A549 (cell line): ENCODE data around the gene ACAD10. TPM values are rescaled to one million over a fixed set of nuclear protein-coding genes. Genes with fewer than 3 reads are reported as not detected.

Source experiments
- ATAC-seq, 2 experiments: fragments of 200-7000 bp in 1 of 2; fragments of >200 bp in 1 of 2; cut with Nextera tagmentation in 1 of 2; cut with Tn5 transposase in 1 of 2; 3 replicates each; pipeline versions ENCODE4 v1.8.0 to v1.9.1; 2018 to 2020; ENCODE audit warnings: mild to moderate bottlenecking in 1 of 2, moderate library complexity in 1 of 2
- CTCF ChIA-PET: fragments of 300-600 bp; sonication (Branson Sonifier 250); formaldehyde crosslinking; extraction: SDS; loops from one replicate; lab custom pipeline; 2021; ENCODE audit warnings: antibody characterized with exemption, inconsistent platforms; lab: Yijun Ruan, JAX
- POLR2A ChIA-PET: fragments of 350-600 bp; formaldehyde crosslinking; extraction: SDS; loops from one replicate; lab custom pipeline; 2021; ENCODE audit warnings: antibody characterized with exemption, inconsistent platforms; lab: Yijun Ruan, JAX
- DNase-seq, 2 experiments: peaks; one replicate each; pipeline versions ENCODE4 v3.0.0 to v3.0.0-alpha.2; 2011 to 2016; ENCODE audit warnings: low read depth in 1 of 2, low spot score in 1 of 2
- FAIRE-seq: peaks from 2 replicates; lab custom pipeline; 2011; peaks lifted over from hg19 to GRCh38; lab: Jason Lieb, UNC
- H3K27ac ChIP-seq, 2 experiments: fragments of >200 bp; sonication (Bioruptor Twin); formaldehyde crosslinking; 3 replicates each; pipeline ENCODE4 v1.5.1; 2016 to 2017
- H3K4me1 ChIP-seq: fragments of >200 bp; sonication (Bioruptor Twin); formaldehyde crosslinking; 3 replicates; pipeline ENCODE4 v1.6.1; 2016
- H3K4me2 ChIP-seq: fragments of >200 bp; sonication (Bioruptor Twin); formaldehyde crosslinking; 3 replicates; pipeline ENCODE4 v1.6.1; 2016
- H3K4me3 ChIP-seq: fragments of >200 bp; sonication (Bioruptor Twin); formaldehyde crosslinking; 3 replicates; pipeline ENCODE4 v1.5.1; 2016
- H3K9me3 ChIP-seq: fragments of >200 bp; sonication (Bioruptor Twin); formaldehyde crosslinking; 3 replicates; pipeline ENCODE4 v1.6.1; 2016
- ATOH8 ChIP-seq: fragments of 250-450 bp; sonication (Bioruptor Pico); IDR thresholded peaks from 2 replicates; pipeline ENCODE4 v1.5.0; 2020; ENCODE audit warnings: low read depth, mild to moderate bottlenecking, moderate library complexity
- BCL3 ChIP-seq: fragments of >200 bp; sonication (Bioruptor Twin); formaldehyde crosslinking; IDR thresholded peaks from 3 replicates; pipeline ENCODE4 v1.6.1; 2016
- CBX2 ChIP-seq: fragments of 200-600 bp; sonication (generic); IDR thresholded peaks from 2 replicates; pipeline ENCODE4 v1.6.1; 2016; ENCODE audit warnings: low read depth, mild to moderate bottlenecking, borderline replicate concordance
- CBX8 ChIP-seq: fragments of 200-600 bp; sonication (generic); IDR thresholded peaks from 2 replicates; pipeline ENCODE4 v1.6.1; 2016
- CHD2 ChIP-seq: fragments of 150-350 bp; IDR thresholded peaks from 2 replicates; pipeline ENCODE4 v1.6.1; 2014; ENCODE audit warnings: low read length; ENCODE audit not compliant: partially characterized antibody
- CHD4 ChIP-seq: fragments of 200-600 bp; sonication (generic); IDR thresholded peaks from 2 replicates; pipeline ENCODE4 v1.6.1; 2016; ENCODE audit warnings: antibody characterized with exemption, mild to moderate bottlenecking, borderline replicate concordance
- CTCF ChIP-seq: fragments of >200 bp; sonication (Bioruptor Twin); formaldehyde crosslinking; IDR thresholded peaks from 3 replicates; pipeline ENCODE4 v1.5.1; 2016
- E2F6 ChIP-seq: IDR thresholded peaks from 2 replicates; pipeline ENCODE4 v1.6.1; 2012; ENCODE audit warnings: low read depth, borderline replicate concordance
- EHMT2 ChIP-seq: fragments of 200-600 bp; sonication (generic); IDR thresholded peaks from 2 replicates; pipeline ENCODE4 v1.6.1; 2016; ENCODE audit warnings: antibody characterized with exemption, low read depth, mild to moderate bottlenecking, moderate library complexity
- ESRRA ChIP-seq: fragments of 150-350 bp; IDR thresholded peaks from 2 replicates; pipeline ENCODE4 v1.6.1; 2014; ENCODE audit warnings: mild to moderate bottlenecking, low read length, borderline replicate concordance
- FOSL2 ChIP-seq, 2 experiments: fragments of 450-650 bp in 1 of 2; fragments of >200 bp in 1 of 2; sonication (Bioruptor Twin) in 1 of 2; formaldehyde crosslinking; IDR thresholded peaks; 2 replicates each; pipeline versions ENCODE4 v1.5.0 to v1.6.1; 2016 to 2020; ENCODE audit warnings: mild to moderate bottlenecking in 1 of 2, moderate library complexity in 1 of 2
- FOXS1 ChIP-seq: fragments of 250-450 bp; sonication (Bioruptor Pico); IDR thresholded peaks from 2 replicates; pipeline ENCODE4 v1.5.0; 2020; ENCODE audit warnings: mild to moderate bottlenecking, moderate library complexity
- HOXA7 ChIP-seq: fragments of 250-450 bp; sonication (Bioruptor Pico); IDR thresholded peaks from 2 replicates; pipeline ENCODE4 v1.5.0; 2020; ENCODE audit warnings: mild to moderate bottlenecking, moderate library complexity
- MAX ChIP-seq: IDR thresholded peaks from 2 replicates; pipeline ENCODE4 v1.6.1; 2012
- NPAS2 ChIP-seq: fragments of 250-450 bp; sonication (Bioruptor Pico); IDR thresholded peaks from 2 replicates; pipeline ENCODE4 v1.8.0; 2022; ENCODE audit warnings: mild to moderate bottlenecking, moderate library complexity, borderline replicate concordance
- PHF8 ChIP-seq: fragments of 200-600 bp; sonication (generic); IDR thresholded peaks from 2 replicates; pipeline ENCODE4 v1.6.1; 2016; ENCODE audit warnings: low read depth, mild to moderate bottlenecking, antibody characterized with exemption, moderate library complexity, borderline replicate concordance
- POLR2A ChIP-seq: IDR thresholded peaks from 2 replicates; pipeline ENCODE4 v1.6.1; 2012; ENCODE audit warnings: mild to moderate bottlenecking, low read length
- POLR2AphosphoS2 ChIP-seq: conservative IDR thresholded peaks from 2 replicates; pipeline ENCODE4 v1.6.1; 2012; ENCODE audit warnings: low read length, improper control_type of control experiment, inconsistent platforms
- RAD21 ChIP-seq, 2 experiments: fragments of >200 bp in 1 of 2; sonication (Bioruptor Twin) in 1 of 2; formaldehyde crosslinking in 1 of 2; IDR thresholded peaks in 1 of 2; conservative IDR thresholded peaks in 1 of 2; 2 replicates in 1 of 2; 3 replicates in 1 of 2; pipeline ENCODE4 v1.6.1; 2012 to 2018; ENCODE audit warnings: inconsistent platforms in 1 of 2
- RFX5 ChIP-seq: fragments of 450-650 bp; IDR thresholded peaks from 2 replicates; pipeline ENCODE4 v1.7.1; 2014; ENCODE audit warnings: antibody characterized with exemption, mild to moderate bottlenecking, moderate library complexity
- RNF2 ChIP-seq: fragments of 200-600 bp; sonication (generic); IDR thresholded peaks from 2 replicates; pipeline ENCODE4 v1.6.1; 2016; ENCODE audit warnings: low read depth, mild to moderate bottlenecking, antibody characterized with exemption, moderate library complexity, borderline replicate concordance
- SREBF2 ChIP-seq: fragments of 450-650 bp; IDR thresholded peaks from 2 replicates; pipeline ENCODE4 v1.6.1; 2014; ENCODE audit warnings: mild to moderate bottlenecking, moderate library complexity
- ZC3H11A ChIP-seq: fragments of 450-650 bp; IDR thresholded peaks from 2 replicates; pipeline ENCODE4 v1.6.1; 2014; ENCODE audit warnings: antibody characterized with exemption, mild to moderate bottlenecking
- WGBS: methylation state at CpG from one replicate; pipeline ENCODE4 v1.1.6; 2017; ENCODE audit errors: missing lambda C conversion rate; 5-methylcytosine and 5-hydroxymethylcytosine counted together
- polyA plus RNA-seq, 4 experiments: library from polyadenylated mRNA; depleted of rRNA in 3 of 4; stranded (reverse); fragments of >200 nt; fragmentation: RNase III in 1 of 4; extraction: RNeasy Plus Mini Kit Qiagen cat#74134 plus additional on column Dnase treatment in 1 of 4; gene quantifications; 2 replicates in 3 of 4; 3 replicates in 1 of 4; pipeline ENCODE4 v1.2.3, GENCODE V29; 2011 to 2017

ACAD10 gene
- polyA plus RNA-seq, 2 of the 4 experiments (the other 2 are of a cell fraction): 15.1 to 22.0 TPM

GRCh38 chr12:111692575-111693210 lies 6.8 kb downstream of the ACAD10 start:
- ChIA-PET CTCF (interaction anchor here (0.7 to 3.8 kb wide), 8 partner anchors 10 to 295 kb away, joined by 3 to 14 read pairs (median 3); no protein-coding TSS in a partner anchor), POLR2A (no interaction called here)
- Histone ChIP-seq H3K4me1 (no peaks in the 10 kb centered on the region), H3K27ac (no peak overlapping the region), H3K4me3 (no peak overlapping the region), H3K4me2 (no peak overlapping the region), H3K9me3 (no peaks in the 10 kb centered on the region)
- DNase-seq (peak; percentile 42 to 68), ATAC-seq (peak; percentile 91 to 92), FAIRE-seq (no peak)
- 79% methylated on average over 15 of the region's 15 CpGs for WGBS
- TF ChIP-seq CTCF (peak; percentile 38), FOSL2 (IDR thresholded peaks at IDR 0.05) (no peak), FOSL2 (CRISPR knock-in tag; IDR thresholded peaks at IDR 0.05) (no peak), RAD21 (conservative IDR thresholded peaks at IDR 0.05 in 1 of 2, IDR thresholded peaks at IDR 0.05 in 1 of 2) (0 out of 5 replicates have a peak, but pooled peaks of 1 of the 2 experiments have one; percentile 11)

- no peak overlapping the region for H3K4me3 ChIP-seq
- TF ChIP-seq CTCF: no peak
- no peak for TF ChIP-seq CBX2
- TF ChIP-seq CBX8: no peak
- no peak for TF ChIP-seq EHMT2
- TF ChIP-seq E2F6: no peak
- TF ChIP-seq SREBF2: no peak
- TF ChIP-seq NPAS2 (CRISPR knock-in tag): no peak
- TF ChIP-seq HOXA7 (CRISPR knock-in tag): no peak
- no peak for TF ChIP-seq CHD4
- TF ChIP-seq POLR2AphosphoS2: no peak
- TF ChIP-seq POLR2A: no peak
- TF ChIP-seq, all 56 proteins: peak for 0
- CTCF ChIA-PET: interaction anchor here (2.3 to 3.8 kb wide), 2 partner anchors 38 to 119 kb away, joined by 4 to 14 read pairs; no protein-coding TSS in a partner anchor
- POLR2A ChIA-PET: no interaction called here
- Histone ChIP-seq H3K9me3 (no peaks in the 10 kb centered on the region), H3K27ac (no peak overlapping the region), H3K4me1 (no peaks in the 10 kb centered on the region), H3K4me2 (no peak overlapping the region)
- DNase-seq (no peak), ATAC-seq (no peak), FAIRE-seq (no peak)
- 95% methylated on average over 5 of the region's 5 CpGs for WGBS
These were observed 8.0 kb downstream of the ACAD10 start for GRCh38 chr12:111693818-111694217.

- CTCF ChIA-PET: interaction anchor here (0.6 to 1.3 kb wide), 3 partner anchors 27 to 303 kb away, joined by 3 to 7 read pairs (median 3); no protein-coding TSS in a partner anchor
- WGBS: 93% methylated on average over 2 of the region's 2 CpGs
- H3K4me2 ChIP-seq: no peak overlapping the region
- FAIRE-seq (no peak), DNase-seq (no peak), ATAC-seq (no peak)
- no peak overlapping the region for H3K4me3 ChIP-seq
- no peak overlapping the region for H3K27ac ChIP-seq
- no peaks in the 10 kb centered on the region for H3K4me1 ChIP-seq
- POLR2A ChIA-PET: no interaction called here
- no peaks in the 10 kb centered on the region for H3K9me3 ChIP-seq
- TF ChIP-seq RFX5 (no peak), PHF8 (no peak), FOXS1 (CRISPR knock-in tag) (no peak), ZC3H11A (no peak), BCL3 (no peak), POLR2AphosphoS2 (no peak), ATOH8 (CRISPR knock-in tag) (no peak), RNF2 (no peak), MAX (no peak), CHD2 (no peak), ESRRA (no peak)
These were observed 14.1 kb downstream of the ACAD10 start for GRCh38 chr12:111699962-111700361.
